ENCODE results near the gene CHRNE. TPM values are rescaled to one million over a fixed set of nuclear protein-coding genes. Genes with fewer than 3 reads are reported as not detected.
A peak's percentile ranks its signal among the peaks of the same experiment; 100 is the strongest.
"Not testable (repeated sequence)": the region's sequence is repeated elsewhere in the genome, so short reads cannot be mapped to it uniquely, and the experiment has no call there.

The CHRNE gene
- total and polyA plus RNA-seq, 2 donors (not counting 1 experiment from before 2014, with no cell fraction given) = 0.19 to 0.66 TPM

DNA sequence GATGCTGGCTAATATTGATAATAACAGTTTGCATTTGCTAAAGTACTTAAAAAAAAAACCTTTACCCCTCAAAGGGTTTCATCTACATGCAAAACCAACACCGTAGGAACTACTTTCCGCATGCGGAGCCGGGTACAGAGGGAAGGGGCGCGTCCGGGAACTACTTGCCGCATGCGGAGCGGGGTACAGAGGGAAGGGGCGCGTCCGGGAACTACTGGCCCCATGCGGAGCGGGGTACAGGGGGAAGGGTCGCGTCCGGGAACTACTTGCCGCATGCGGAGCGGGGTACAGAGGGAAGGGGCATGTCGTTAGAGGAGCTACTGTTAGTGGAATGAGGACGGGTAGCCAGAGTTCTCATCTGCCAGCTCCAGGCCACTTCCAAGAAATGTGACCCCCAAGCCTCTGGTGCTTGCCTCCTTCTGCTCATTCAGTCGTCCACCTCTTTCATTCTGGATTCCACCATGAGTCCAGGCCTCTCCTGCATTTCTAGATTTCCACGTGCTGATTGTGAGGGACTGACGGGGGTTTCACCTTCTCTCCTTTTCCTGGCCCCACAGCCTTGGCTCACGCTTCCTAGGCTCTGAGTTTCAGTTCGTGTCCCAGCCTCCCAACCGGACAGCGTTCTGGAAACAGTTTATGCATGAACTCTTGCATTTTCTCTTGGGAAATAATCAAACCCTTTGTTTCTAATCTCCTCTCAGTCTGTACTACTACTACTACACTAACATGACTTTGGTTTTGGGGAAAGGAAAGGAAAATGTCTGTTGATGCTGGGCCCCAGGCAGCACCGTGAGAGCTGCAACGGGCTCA is 42.9 kb downstream of the CHRNE start:
- Histone ChIP-seq H3K79me2 (ENCODE audit: control insufficient read depth, insufficient read depth, low read length) (no peaks in the 10 kb centered on the region), H2AFZ (ENCODE audit: low read length) (no peak overlapping the region), H3K27me3 (ENCODE audit: control insufficient read depth, insufficient read depth, low read length) (no peaks in the 10 kb centered on the region), H3K9ac (ENCODE audit: insufficient read depth, low read length) (no peak overlapping the region), H4K20me1 (ENCODE audit: control insufficient read depth, extremely low read depth, insufficient read depth, low read length) (no peaks in the 10 kb centered on the region), H3K4me1 (ENCODE audit: control insufficient read depth, extremely low read depth, insufficient read depth, low read length) (no peaks in the 10 kb centered on the region), H3K9me3 (ENCODE audit: control insufficient read depth, insufficient read depth, low read depth, low read length) (no peaks in the 10 kb centered on the region), H3K27ac (ENCODE audit: insufficient read depth, low read length) (no peak overlapping the region), H3K4me3 (replicated peaks in 1 of 4; ENCODE audit: control extremely low read depth in 1 of 4, insufficient read depth in 1 of 4, low read depth in 3 of 4, low read length in 4 of 4) (no peak overlapping the region), H3K36me3 (ENCODE audit: control insufficient read depth, insufficient read depth, low read length) (no peaks in the 10 kb centered on the region), H3K4me2 (ENCODE audit: extremely low read depth, insufficient read depth, low read length) (no peak overlapping the region)
- no peak for DNase-seq (ENCODE audit: low read depth in 2 of 2)
- TF ChIP-seq, protein P1, sequence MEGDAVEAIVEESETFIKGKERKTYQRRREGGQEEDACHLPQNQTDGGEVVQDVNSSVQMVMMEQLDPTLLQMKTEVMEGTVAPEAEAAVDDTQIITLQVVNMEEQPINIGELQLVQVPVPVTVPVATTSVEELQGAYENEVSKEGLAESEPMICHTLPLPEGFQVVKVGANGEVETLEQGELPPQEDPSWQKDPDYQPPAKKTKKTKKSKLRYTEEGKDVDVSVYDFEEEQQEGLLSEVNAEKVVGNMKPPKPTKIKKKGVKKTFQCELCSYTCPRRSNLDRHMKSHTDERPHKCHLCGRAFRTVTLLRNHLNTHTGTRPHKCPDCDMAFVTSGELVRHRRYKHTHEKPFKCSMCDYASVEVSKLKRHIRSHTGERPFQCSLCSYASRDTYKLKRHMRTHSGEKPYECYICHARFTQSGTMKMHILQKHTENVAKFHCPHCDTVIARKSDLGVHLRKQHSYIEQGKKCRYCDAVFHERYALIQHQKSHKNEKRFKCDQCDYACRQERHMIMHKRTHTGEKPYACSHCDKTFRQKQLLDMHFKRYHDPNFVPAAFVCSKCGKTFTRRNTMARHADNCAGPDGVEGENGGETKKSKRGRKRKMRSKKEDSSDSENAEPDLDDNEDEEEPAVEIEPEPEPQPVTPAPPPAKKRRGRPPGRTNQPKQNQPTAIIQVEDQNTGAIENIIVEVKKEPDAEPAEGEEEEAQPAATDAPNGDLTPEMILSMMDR (conservative IDR thresholded peaks at IDR 0.05 in 1 of 2, IDR thresholded peaks at IDR 0.05 in 1 of 2; ENCODE audit: low read depth in 1 of 2, low read length in 2 of 2) = no peak
- no peak for TF ChIP-seq EZH2 (IDR thresholded peaks at IDR 0.05; ENCODE audit: low read length, missing control alignments)

DNA sequence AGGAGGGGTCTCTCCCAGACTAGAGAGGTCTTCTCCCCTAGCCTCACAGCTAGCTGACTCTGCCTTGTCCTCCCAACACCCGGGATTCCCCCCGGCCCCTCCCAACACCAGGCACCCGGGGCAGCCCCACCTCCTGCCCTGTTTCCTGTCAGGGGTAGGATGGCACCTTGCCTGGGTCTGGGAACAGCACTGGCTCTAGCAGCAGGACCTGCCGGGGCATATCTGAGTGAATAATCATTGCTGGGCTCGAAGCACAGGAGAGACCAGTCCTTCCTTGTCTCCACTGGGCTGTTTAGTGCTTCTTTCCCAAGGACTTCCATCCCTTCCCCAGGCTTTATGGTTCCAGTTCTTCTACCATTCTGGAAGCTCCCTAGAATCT is 44.0 kb downstream of the CHRNE start:
- Histone ChIP-seq H3K4me3 (replicated peaks in 1 of 4; ENCODE audit: control extremely low read depth in 1 of 4, insufficient read depth in 1 of 4, low read depth in 3 of 4, low read length in 4 of 4) (no peak overlapping the region), H3K27me3 (ENCODE audit: control insufficient read depth, insufficient read depth, low read length) (no peaks in the 10 kb centered on the region), H4K20me1 (ENCODE audit: control insufficient read depth, extremely low read depth, insufficient read depth, low read length) (no peaks in the 10 kb centered on the region), H3K9ac (ENCODE audit: insufficient read depth, low read length) (no peak overlapping the region), H3K4me2 (ENCODE audit: extremely low read depth, insufficient read depth, low read length) (no peak overlapping the region), H3K79me2 (ENCODE audit: control insufficient read depth, insufficient read depth, low read length) (no peaks in the 10 kb centered on the region), H3K27ac (ENCODE audit: insufficient read depth, low read length) (no peak overlapping the region), H3K36me3 (ENCODE audit: control insufficient read depth, insufficient read depth, low read length) (no peaks in the 10 kb centered on the region), H2AFZ (ENCODE audit: low read length) (no peak overlapping the region), H3K9me3 (ENCODE audit: control insufficient read depth, insufficient read depth, low read depth, low read length) (no peaks in the 10 kb centered on the region), H3K4me1 (ENCODE audit: control insufficient read depth, extremely low read depth, insufficient read depth, low read length) (no peaks in the 10 kb centered on the region)
- peak in 1 of 2 donors; percentile 59 for DNase-seq (ENCODE audit: low read depth in 2 of 2)
- TF ChIP-seq, protein P1 (conservative IDR thresholded peaks at IDR 0.05 in 1 of 2, IDR thresholded peaks at IDR 0.05 in 1 of 2; ENCODE audit: low read depth in 1 of 2, low read length in 2 of 2) = no peak
- TF ChIP-seq EZH2 (IDR thresholded peaks at IDR 0.05; ENCODE audit: low read length, missing control alignments) = no peak

DNA sequence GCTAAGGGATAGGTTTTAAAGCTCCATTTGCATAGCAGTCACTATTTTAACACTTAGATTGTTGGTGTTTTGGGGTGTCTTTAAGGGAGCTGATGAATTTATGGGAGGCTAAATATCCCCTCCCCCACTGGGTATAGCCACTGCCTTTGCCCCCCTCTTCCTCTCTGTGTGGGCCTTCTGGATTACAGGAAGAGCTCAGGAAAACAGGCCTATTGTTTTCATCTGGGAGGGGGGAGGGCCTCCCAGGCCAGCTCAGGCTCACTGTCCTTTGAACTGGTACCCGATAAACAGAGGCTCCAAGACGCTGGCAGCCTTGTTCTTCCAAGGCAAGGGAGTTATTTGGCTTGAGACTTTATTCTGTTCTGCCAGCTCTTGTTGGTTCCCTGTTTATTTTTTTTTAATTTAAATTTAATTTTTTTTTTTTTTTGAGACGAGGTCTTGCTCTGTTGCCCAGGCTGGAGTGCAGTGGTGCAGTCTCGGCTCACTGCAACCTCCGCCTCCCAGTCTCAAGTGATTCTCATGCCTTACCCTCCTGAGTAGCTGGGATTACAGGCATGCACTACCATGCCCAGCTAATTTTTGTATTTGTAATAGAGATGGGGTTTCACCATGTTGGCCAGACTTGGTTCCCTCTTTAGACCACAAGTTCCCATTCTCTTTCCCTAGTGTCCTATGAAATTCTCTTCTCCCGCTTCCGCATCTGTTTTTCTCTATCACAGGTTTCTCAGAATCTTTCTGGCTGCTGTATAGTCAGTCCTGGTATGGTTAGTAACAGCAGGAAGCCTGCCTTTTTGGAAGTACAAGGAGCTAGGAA is 44.6 kb downstream of the CHRNE start:
- Histone ChIP-seq H3K27ac (ENCODE audit: insufficient read depth, low read length) (no peak overlapping the region), H4K20me1 (ENCODE audit: control insufficient read depth, extremely low read depth, insufficient read depth, low read length) (no peaks in the 10 kb centered on the region), H3K4me1 (ENCODE audit: control insufficient read depth, extremely low read depth, insufficient read depth, low read length) (no peaks in the 10 kb centered on the region), H3K27me3 (ENCODE audit: control insufficient read depth, insufficient read depth, low read length) (no peaks in the 10 kb centered on the region), H3K9ac (ENCODE audit: insufficient read depth, low read length) (no peak overlapping the region), H3K9me3 (ENCODE audit: control insufficient read depth, insufficient read depth, low read depth, low read length) (no peaks in the 10 kb centered on the region), H3K79me2 (ENCODE audit: control insufficient read depth, insufficient read depth, low read length) (peaks cover 2% of the 10 kb centered on the region), H2AFZ (ENCODE audit: low read length) (no peak overlapping the region), H3K36me3 (ENCODE audit: control insufficient read depth, insufficient read depth, low read length) (no peaks in the 10 kb centered on the region), H3K4me2 (ENCODE audit: extremely low read depth, insufficient read depth, low read length) (no peak overlapping the region), H3K4me3 (replicated peaks in 1 of 4; ENCODE audit: control extremely low read depth in 1 of 4, insufficient read depth in 1 of 4, low read depth in 3 of 4, low read length in 4 of 4) (no peak overlapping the region)
- DNase-seq (ENCODE audit: low read depth in 2 of 2) = no peak
- TF ChIP-seq EZH2 (IDR thresholded peaks at IDR 0.05; ENCODE audit: low read length, missing control alignments) = no peak
- TF ChIP-seq, protein P1 (conservative IDR thresholded peaks at IDR 0.05 in 1 of 2, IDR thresholded peaks at IDR 0.05 in 1 of 2; ENCODE audit: low read depth in 1 of 2, low read length in 2 of 2) = no peak

DNA sequence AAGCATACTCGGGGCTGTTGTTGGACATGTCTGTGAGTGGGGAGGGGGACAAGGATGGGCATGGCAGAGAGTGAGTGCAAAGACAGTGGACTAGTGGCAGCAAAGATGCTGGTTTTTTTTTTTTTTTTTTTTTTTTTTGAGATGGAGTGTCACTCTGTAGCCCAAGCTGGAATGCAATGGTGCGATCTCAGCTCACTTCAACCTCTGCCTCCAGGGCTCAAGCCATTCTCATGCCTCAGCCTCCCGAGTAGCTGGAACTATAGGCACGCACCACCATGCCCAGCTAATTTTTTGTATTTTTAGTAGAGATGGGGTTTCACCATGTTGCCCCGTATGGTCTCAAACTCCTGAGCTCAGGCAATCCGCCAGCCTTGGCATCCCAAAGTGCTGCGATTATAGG is 45.6 kb downstream of the CHRNE start:
- not testable (repeated sequence) for H3K9ac ChIP-seq (ENCODE audit: insufficient read depth, low read length); H3K27ac ChIP-seq (ENCODE audit: insufficient read depth, low read length); DNase-seq (ENCODE audit: low read depth in 2 of 2); H3K4me3 ChIP-seq (replicated peaks in 1 of 4; ENCODE audit: control extremely low read depth in 1 of 4, insufficient read depth in 1 of 4, low read depth in 3 of 4, low read length in 4 of 4); H3K4me2 ChIP-seq (ENCODE audit: extremely low read depth, insufficient read depth, low read length); H3K4me1 ChIP-seq (ENCODE audit: control insufficient read depth, extremely low read depth, insufficient read depth, low read length); H3K36me3 ChIP-seq (ENCODE audit: control insufficient read depth, insufficient read depth, low read length); H3K9me3 ChIP-seq (ENCODE audit: control insufficient read depth, insufficient read depth, low read depth, low read length); H4K20me1 ChIP-seq (ENCODE audit: control insufficient read depth, extremely low read depth, insufficient read depth, low read length); H3K27me3 ChIP-seq (ENCODE audit: control insufficient read depth, insufficient read depth, low read length); H2AFZ ChIP-seq (ENCODE audit: low read length); H3K79me2 ChIP-seq (ENCODE audit: control insufficient read depth, insufficient read depth, low read length)

Measured in fibroblast of lung (primary cell).